Esophagus squamous epithelium (tissue), 5 donors: ENCODE measurements around the gene ZFP36. TPM values are rescaled to one million over a fixed set of nuclear protein-coding genes. Genes with fewer than 3 reads are reported as not detected.

Experiments used
- DNase-seq: peaks from one replicate; lab custom pipeline; 2025; lab: John Stamatoyannopoulos, UW
- H3K27ac ChIP-seq, 4 donors: fragments of 200-600 bp; sonication (generic); one replicate each; pipeline ENCODE4 v1.5.1; 2016 to 2019; ENCODE audit warnings: mild to moderate bottlenecking in 1 of 4
- H3K27me3 ChIP-seq, 4 donors: fragments of 200-600 bp; sonication (generic); 1 replicate in 3 of 4; 2 replicates in 1 of 4; pipeline versions ENCODE4 v1.5.1 to v1.6.0; 2017 to 2021; ENCODE audit warnings: antibody characterized with exemption in 1 of 4
- H3K36me3 ChIP-seq, 3 donors: fragments of 200-600 bp; sonication (generic); one replicate each; pipeline ENCODE4 v1.5.1; 2016 to 2019
- H3K4me1 ChIP-seq, 3 donors: fragments of 200-600 bp; sonication (generic); one replicate each; pipeline ENCODE4 v1.5.1; 2017 to 2019
- H3K4me3 ChIP-seq, 4 donors: fragments of 200-600 bp; sonication (generic); 1 replicate in 3 of 4; 2 replicates in 1 of 4; pipeline ENCODE4 v1.5.1; 2016 to 2019; ENCODE audit warnings: mild to moderate bottlenecking in 2 of 4, moderate library complexity in 1 of 4
- H3K9me3 ChIP-seq, 3 donors: fragments of 200-600 bp; sonication (generic); one replicate each; pipeline ENCODE4 v1.5.1; 2016 to 2019
- POLR2A ChIP-seq, 4 donors: fragments of 450-650 bp; IDR thresholded peaks; one replicate each; pipeline ENCODE4 v1.6.1; 2017; ENCODE audit warnings: antibody characterized with exemption in 4 of 4, mild to moderate bottlenecking in 4 of 4, moderate library complexity in 3 of 4
- WGBS, 2 donors: methylation state at CpG; one replicate each; pipeline ENCODE4 v1.1.5; 2018; 5-methylcytosine and 5-hydroxymethylcytosine counted together
- intact Hi-C: fragments of 100-400 bp; cut with DNase I; formaldehyde crosslinking; loops from one replicate; pipeline ENCODE4 v1.15.0; 2022
- total RNA-seq, 4 donors: library from RNA; depleted of rRNA; stranded (reverse); fragments of >200 nt; gene quantifications; one replicate each; pipeline ENCODE4 v1.1.0, GENCODE V29; 2016
- TF ChIP-seq, protein P1 (sequence below), 6 experiments: fragments of 450-650 bp in 4 of 6; fragments of 200-600 bp in 2 of 6; sonication (generic) in 2 of 6; IDR thresholded peaks; one replicate each; pipeline ENCODE4 v1.5.1; 2016 to 2019; ENCODE audit warnings: antibody characterized with exemption in 6 of 6, mild to moderate bottlenecking in 4 of 6, moderate library complexity in 4 of 6
- donor health status: DM: yes; HTN: yes; CAD: no.

The ZFP36 gene
- total RNA-seq, 4 donors from 2014 or later, result 72.1 to 230 (median 121) TPM

DNA sequence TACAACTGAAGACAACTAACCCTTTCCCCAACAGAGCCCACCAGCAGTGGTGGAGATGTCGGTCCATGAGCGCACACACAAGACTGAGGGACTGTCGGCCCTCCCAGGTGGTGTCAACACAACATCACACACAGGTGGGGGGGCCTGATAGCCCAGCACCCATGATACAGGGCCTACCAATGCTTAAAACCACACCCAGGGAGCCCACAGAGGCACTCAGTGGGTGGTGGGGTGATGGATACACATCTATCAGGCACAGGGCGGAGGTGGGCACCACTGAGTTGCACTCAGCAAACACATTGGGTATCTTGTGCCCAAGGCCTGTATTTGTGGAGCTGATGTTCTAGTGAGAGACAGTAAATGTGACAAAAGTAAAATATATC is 7.0 kb upstream of the ZFP36 start:
- H3K9me3 ChIP-seq, result no peaks in the 10 kb centered on the region
- intact Hi-C loops, result no loop called here
- peaks cover 0 to 28% (median 8%) of the 10 kb centered on the region in 3 donors for H3K36me3 ChIP-seq
- H3K27me3 ChIP-seq, result no peaks in the 10 kb centered on the region
- 88 to 100% methylated on average over 2 to 4 of the region's 4 CpGs for WGBS, 2 donors
- H3K4me1 ChIP-seq, result peaks cover 48 to 77% (median 56%) of the 10 kb centered on the region in 3 donors
- no peak for DNase-seq
- H3K27ac ChIP-seq, result peak overlapping the region; percentile 96 to 99 (median 98)
- H3K4me3 ChIP-seq, result no peak overlapping the region
- TF ChIP-seq POLR2A (IDR thresholded peaks at IDR 0.05), result no peak
- TF ChIP-seq, protein P1, sequence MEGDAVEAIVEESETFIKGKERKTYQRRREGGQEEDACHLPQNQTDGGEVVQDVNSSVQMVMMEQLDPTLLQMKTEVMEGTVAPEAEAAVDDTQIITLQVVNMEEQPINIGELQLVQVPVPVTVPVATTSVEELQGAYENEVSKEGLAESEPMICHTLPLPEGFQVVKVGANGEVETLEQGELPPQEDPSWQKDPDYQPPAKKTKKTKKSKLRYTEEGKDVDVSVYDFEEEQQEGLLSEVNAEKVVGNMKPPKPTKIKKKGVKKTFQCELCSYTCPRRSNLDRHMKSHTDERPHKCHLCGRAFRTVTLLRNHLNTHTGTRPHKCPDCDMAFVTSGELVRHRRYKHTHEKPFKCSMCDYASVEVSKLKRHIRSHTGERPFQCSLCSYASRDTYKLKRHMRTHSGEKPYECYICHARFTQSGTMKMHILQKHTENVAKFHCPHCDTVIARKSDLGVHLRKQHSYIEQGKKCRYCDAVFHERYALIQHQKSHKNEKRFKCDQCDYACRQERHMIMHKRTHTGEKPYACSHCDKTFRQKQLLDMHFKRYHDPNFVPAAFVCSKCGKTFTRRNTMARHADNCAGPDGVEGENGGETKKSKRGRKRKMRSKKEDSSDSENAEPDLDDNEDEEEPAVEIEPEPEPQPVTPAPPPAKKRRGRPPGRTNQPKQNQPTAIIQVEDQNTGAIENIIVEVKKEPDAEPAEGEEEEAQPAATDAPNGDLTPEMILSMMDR (IDR thresholded peaks at IDR 0.05), result no peak

DNA sequence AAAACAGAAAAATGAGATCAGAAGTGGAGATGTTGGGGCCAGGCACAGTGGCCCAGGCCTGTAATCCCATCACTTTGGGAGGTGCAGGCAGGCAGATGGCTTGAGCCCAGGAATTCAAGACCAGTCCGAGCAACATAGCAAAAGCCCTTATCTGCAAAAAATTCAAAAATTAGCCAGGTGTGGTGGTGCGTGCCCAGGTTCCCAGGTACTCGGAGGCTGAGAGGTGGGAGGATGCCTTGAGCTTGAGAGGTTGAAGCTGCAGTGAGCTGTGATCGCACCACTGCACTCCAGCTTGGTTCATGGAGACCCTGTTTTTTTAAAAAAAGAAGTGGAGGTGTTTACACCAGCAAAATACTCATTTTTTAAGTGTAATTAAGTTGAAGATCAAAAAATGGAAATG is 6.6 kb upstream of the ZFP36 start:
- Histone ChIP-seq H3K4me1 (peaks cover 52 to 81% (median 60%) of the 10 kb centered on the region in 3 donors), H3K4me3 (no peak overlapping the region), H3K27me3 (no peaks in the 10 kb centered on the region), H3K36me3 (peaks cover 0 to 24% (median 4%) of the 10 kb centered on the region in 3 donors), H3K27ac (peak overlapping the region; percentile 96 to 99 (median 98)), H3K9me3 (no peaks in the 10 kb centered on the region)
- WGBS, 2 donors, result 84 to 90% methylated on average over 4 of the region's 4 CpGs
- intact Hi-C loops, result no loop called here
- DNase-seq, result no peak
- TF ChIP-seq, protein P1 (IDR thresholded peaks at IDR 0.05), result no peak
- TF ChIP-seq POLR2A (IDR thresholded peaks at IDR 0.05), result no peak

DNA sequence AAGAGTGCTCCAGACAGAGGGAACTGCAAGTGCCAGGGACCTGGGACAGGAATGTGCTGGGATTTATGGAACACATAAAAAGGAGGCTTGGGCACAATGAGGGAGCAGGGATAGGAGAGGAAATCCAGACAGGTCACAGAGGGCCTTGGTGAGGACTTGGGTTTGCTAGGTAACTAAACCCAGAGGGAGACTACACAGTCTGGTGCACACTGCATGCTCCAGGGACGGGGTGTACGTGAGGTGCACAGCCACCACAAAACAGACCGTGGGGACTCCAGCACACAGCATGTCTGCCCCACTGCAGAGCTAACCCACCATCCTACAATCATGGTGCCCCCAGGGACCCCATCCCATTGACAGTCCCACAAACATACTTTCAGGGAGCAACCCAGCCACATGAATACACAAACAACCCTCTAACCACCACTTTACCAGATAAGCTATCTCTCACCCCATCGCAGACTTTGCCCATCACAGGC is 5.5 kb upstream of the ZFP36 start:
- WGBS, 2 donors, result 45 to 81% methylated on average over 2 to 4 of the region's 4 CpGs
- Histone ChIP-seq H3K27ac (peak overlapping the region; percentile 98 to 99 (median 99)), H3K27me3 (no peaks in the 10 kb centered on the region), H3K4me3 (no peak overlapping the region), H3K36me3 (peaks cover 0 to 13% (median 0%) of the 10 kb centered on the region in 3 donors), H3K9me3 (no peaks in the 10 kb centered on the region), H3K4me1 (peaks cover 61 to 91% (median 68%) of the 10 kb centered on the region in 3 donors)
- intact Hi-C loops, result no loop called here
- TF ChIP-seq POLR2A (IDR thresholded peaks at IDR 0.05), result no peak
- TF ChIP-seq, protein P1 (IDR thresholded peaks at IDR 0.05), result no peak
- no peak for DNase-seq

DNA sequence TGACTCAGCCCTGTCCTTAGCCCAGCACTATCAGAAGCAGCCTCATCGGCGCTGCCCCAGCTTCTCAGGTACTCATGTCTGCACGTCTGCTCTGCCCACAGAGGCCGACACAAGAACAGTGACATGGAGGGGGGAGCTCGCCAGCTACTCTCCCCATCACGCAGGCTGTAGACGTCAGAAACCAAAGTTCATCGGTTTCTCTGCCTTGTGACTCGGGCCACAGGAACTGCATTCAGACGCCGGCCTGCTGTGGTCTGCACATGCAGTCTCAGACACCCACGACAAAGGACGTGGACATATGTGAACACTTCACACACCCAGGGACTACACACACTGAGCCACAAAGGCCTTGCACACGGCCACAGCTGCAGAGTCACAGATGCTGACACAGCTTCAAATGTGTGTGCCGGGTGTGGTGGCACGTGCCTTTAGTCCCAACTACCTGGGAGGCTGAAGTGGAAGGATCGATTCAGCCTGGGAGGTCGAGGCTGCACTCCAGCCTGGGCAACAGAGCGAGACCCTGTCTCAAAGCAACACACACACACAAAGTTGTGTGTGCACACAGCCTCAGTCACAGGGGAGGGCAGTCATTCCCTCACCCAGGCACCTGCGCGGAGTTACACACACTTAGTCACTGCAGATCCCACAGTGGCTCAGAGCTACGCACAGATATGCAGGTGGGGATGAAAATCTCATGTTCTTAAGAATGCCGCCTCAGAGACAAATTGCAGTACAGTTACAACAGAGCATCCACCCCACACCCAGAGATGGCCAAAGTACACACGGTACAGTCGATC is 4.9 kb upstream of the ZFP36 start:
- H3K9me3 ChIP-seq, result no peaks in the 10 kb centered on the region
- TF ChIP-seq POLR2A (IDR thresholded peaks at IDR 0.05), result peak in 1 of 4 donors; percentile 71
- TF ChIP-seq, protein P1 (IDR thresholded peaks at IDR 0.05), result no peak
- no peaks in the 10 kb centered on the region for H3K27me3 ChIP-seq
- H3K4me1 ChIP-seq, result peaks cover 61 to 94% (median 68%) of the 10 kb centered on the region in 3 donors
- 32 to 49% methylated on average over 2 to 14 of the region's 25 CpGs for WGBS, 2 donors
- intact Hi-C loops, result no loop called here
- H3K27ac ChIP-seq, result peak overlapping the region; percentile 98 to 99 (median 99)
- H3K36me3 ChIP-seq, result peaks cover 0 to 7% (median 0%) of the 10 kb centered on the region in 3 donors
- DNase-seq, result no peak
- H3K4me3 ChIP-seq, result peak overlapping the region in 3 of 4 donors; percentile 55 to 73 (median 60)
